ENCODE data around the gene HSPBP1.

HSPBP1 gene

DNA sequence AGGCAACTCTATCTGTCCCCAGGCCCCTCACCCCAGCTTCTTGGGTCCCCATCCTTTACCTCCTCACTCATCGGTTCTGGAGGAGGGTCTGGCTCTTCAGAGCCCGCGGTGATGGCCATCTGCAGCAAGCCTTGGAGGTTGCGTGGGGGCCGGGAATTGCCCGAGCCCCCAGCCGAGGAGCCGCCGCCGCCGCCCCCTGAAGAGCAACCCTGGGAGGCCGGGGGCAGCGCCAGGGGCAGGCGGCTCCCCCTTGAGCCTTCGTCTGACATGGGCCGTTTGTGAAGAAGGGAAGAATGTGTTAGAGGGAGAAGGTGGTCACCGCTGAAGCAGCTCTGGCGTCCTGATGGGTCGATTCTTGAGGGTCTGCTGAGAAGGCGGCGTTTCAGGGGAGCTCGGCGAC, 570 bp downstream of the HSPBP1 start:
- no peak for TF ChIP-seq ARNTL (CRISPR knock-in tag; IDR thresholded peaks at IDR 0.05; ENCODE audit: borderline replicate concordance, low read depth)
- TF ChIP-seq PPARA (CRISPR knock-in tag; IDR thresholded peaks at IDR 0.05; ENCODE audit: borderline replicate concordance): no peak
- TF ChIP-seq RARB (CRISPR knock-in tag; IDR thresholded peaks at IDR 0.05): no peak
- no peak for TF ChIP-seq ZC3H10 (CRISPR knock-in tag; IDR thresholded peaks at IDR 0.05)
- no peak for TF ChIP-seq ZNF8 (CRISPR knock-in tag; IDR thresholded peaks at IDR 0.05)
- no peak for TF ChIP-seq OSR1 (CRISPR knock-in tag; IDR thresholded peaks at IDR 0.05)
- no peak for TF ChIP-seq ZNF565 (CRISPR knock-in tag; conservative IDR thresholded peaks at IDR 0.05; ENCODE audit: low read depth)
- no peak for TF ChIP-seq ZNF70 (CRISPR knock-in tag; IDR thresholded peaks at IDR 0.05)
- TF ChIP-seq CSDC2 (CRISPR knock-in tag; IDR thresholded peaks at IDR 0.05): no peak
- TF ChIP-seq, protein P1, sequence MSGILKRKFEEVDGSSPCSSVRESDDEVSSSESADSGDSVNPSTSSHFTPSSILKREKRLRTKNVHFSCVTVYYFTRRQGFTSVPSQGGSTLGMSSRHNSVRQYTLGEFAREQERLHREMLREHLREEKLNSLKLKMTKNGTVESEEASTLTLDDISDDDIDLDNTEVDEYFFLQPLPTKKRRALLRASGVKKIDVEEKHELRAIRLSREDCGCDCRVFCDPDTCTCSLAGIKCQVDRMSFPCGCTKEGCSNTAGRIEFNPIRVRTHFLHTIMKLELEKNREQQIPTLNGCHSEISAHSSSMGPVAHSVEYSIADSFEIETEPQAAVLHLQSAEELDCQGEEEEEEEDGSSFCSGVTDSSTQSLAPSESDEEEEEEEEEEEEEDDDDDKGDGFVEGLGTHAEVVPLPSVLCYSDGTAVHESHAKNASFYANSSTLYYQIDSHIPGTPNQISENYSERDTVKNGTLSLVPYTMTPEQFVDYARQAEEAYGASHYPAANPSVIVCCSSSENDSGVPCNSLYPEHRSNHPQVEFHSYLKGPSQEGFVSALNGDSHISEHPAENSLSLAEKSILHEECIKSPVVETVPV (CRISPR knock-in tag; IDR thresholded peaks at IDR 0.05): no peak
- ATAC-seq: no peak

DNA sequence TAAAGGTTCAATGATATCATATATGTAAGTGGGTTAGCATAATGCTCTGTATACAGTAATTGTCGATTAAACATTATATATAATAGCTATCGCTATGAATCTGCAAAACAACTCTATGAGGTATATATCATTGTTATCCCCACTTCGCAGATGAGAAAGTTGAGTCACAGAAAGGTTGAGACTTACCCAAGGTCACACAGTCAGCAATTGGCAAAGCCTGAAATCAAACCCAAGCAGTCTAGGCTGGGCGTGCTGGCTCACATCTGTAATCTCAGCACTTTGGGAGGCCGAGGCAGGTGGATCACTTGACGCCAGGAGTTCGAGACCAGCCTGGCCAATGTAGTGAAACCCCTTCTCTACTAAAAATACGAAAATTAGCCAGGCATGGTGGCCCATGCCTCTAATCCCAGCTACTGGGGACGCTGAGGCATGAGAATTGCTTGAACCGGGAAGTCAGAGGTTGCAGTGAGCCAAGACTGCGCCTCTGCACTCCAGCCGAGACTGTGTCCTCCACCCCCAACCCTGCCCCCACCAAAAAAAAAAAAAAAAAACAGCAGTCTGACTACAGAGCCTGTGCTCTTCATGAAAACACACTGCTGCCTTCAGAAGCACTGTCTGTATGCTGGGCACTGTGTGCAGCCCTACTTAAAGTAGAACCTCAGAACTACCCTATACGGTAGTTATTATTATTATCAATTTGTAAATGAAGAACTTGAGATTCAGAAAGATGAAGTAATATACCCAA, 1.3 kb downstream of the HSPBP1 start:
- TF ChIP-seq PPARA (CRISPR knock-in tag; IDR thresholded peaks at IDR 0.05; ENCODE audit: borderline replicate concordance) (no peak), SNAI2 (CRISPR knock-in tag; IDR thresholded peaks at IDR 0.05) (no peak), GLIS3 (CRISPR knock-in tag; IDR thresholded peaks at IDR 0.05) (no peak), ZC3H10 (CRISPR knock-in tag; IDR thresholded peaks at IDR 0.05) (no peak), TOX (CRISPR knock-in tag; IDR thresholded peaks at IDR 0.05; ENCODE audit: borderline replicate concordance) (no peak), ZFP30 (CRISPR knock-in tag; IDR thresholded peaks at IDR 0.05) (no peak), ESRRG (CRISPR knock-in tag; IDR thresholded peaks at IDR 0.05) (no peak), ZNF70 (CRISPR knock-in tag; IDR thresholded peaks at IDR 0.05) (no peak), ARNTL (CRISPR knock-in tag; IDR thresholded peaks at IDR 0.05; ENCODE audit: borderline replicate concordance, low read depth) (no peak), OSR1 (CRISPR knock-in tag; IDR thresholded peaks at IDR 0.05) (no peak), BACH2 (CRISPR knock-in tag; IDR thresholded peaks at IDR 0.05; ENCODE audit: borderline replicate concordance) (no peak), ZNF8 (CRISPR knock-in tag; IDR thresholded peaks at IDR 0.05) (no peak), ZNF565 (CRISPR knock-in tag; conservative IDR thresholded peaks at IDR 0.05; ENCODE audit: low read depth) (no peak), CSDC2 (CRISPR knock-in tag; IDR thresholded peaks at IDR 0.05) (no peak), TCF4 (CRISPR knock-in tag; IDR thresholded peaks at IDR 0.05; ENCODE audit: borderline replicate concordance) (no peak), ISL1 (CRISPR knock-in tag; IDR thresholded peaks at IDR 0.05) (no peak), ZFP3 (CRISPR knock-in tag; IDR thresholded peaks at IDR 0.05) (no peak)
- TF ChIP-seq, protein P2, sequence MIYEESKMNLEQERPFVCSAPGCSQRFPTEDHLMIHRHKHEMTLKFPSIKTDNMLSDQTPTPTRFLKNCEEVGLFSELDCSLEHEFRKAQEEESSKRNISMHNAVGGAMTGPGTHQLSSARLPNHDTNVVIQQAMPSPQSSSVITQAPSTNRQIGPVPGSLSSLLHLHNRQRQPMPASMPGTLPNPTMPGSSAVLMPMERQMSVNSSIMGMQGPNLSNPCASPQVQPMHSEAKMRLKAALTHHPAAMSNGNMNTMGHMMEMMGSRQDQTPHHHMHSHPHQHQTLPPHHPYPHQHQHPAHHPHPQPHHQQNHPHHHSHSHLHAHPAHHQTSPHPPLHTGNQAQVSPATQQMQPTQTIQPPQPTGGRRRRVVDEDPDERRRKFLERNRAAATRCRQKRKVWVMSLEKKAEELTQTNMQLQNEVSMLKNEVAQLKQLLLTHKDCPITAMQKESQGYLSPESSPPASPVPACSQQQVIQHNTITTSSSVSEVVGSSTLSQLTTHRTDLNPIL (CRISPR knock-in tag; IDR thresholded peaks at IDR 0.05; ENCODE audit: low read depth): no peak
- TF ChIP-seq, protein P3, sequence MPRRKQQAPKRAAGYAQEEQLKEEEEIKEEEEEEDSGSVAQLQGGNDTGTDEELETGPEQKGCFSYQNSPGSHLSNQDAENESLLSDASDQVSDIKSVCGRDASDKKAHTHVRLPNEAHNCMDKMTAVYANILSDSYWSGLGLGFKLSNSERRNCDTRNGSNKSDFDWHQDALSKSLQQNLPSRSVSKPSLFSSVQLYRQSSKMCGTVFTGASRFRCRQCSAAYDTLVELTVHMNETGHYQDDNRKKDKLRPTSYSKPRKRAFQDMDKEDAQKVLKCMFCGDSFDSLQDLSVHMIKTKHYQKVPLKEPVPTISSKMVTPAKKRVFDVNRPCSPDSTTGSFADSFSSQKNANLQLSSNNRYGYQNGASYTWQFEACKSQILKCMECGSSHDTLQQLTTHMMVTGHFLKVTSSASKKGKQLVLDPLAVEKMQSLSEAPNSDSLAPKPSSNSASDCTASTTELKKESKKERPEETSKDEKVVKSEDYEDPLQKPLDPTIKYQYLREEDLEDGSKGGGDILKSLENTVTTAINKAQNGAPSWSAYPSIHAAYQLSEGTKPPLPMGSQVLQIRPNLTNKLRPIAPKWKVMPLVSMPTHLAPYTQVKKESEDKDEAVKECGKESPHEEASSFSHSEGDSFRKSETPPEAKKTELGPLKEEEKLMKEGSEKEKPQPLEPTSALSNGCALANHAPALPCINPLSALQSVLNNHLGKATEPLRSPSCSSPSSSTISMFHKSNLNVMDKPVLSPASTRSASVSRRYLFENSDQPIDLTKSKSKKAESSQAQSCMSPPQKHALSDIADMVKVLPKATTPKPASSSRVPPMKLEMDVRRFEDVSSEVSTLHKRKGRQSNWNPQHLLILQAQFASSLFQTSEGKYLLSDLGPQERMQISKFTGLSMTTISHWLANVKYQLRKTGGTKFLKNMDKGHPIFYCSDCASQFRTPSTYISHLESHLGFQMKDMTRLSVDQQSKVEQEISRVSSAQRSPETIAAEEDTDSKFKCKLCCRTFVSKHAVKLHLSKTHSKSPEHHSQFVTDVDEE (CRISPR knock-in tag; IDR thresholded peaks at IDR 0.05): no peak
- TF ChIP-seq, protein P4, sequence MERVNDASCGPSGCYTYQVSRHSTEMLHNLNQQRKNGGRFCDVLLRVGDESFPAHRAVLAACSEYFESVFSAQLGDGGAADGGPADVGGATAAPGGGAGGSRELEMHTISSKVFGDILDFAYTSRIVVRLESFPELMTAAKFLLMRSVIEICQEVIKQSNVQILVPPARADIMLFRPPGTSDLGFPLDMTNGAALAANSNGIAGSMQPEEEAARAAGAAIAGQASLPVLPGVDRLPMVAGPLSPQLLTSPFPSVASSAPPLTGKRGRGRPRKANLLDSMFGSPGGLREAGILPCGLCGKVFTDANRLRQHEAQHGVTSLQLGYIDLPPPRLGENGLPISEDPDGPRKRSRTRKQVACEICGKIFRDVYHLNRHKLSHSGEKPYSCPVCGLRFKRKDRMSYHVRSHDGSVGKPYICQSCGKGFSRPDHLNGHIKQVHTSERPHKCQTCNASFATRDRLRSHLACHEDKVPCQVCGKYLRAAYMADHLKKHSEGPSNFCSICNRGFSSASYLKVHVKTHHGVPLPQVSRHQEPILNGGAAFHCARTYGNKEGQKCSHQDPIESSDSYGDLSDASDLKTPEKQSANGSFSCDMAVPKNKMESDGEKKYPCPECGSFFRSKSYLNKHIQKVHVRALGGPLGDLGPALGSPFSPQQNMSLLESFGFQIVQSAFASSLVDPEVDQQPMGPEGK (CRISPR knock-in tag; IDR thresholded peaks at IDR 0.05; ENCODE audit: borderline replicate concordance): no peak
- ATAC-seq: no peak

DNA sequence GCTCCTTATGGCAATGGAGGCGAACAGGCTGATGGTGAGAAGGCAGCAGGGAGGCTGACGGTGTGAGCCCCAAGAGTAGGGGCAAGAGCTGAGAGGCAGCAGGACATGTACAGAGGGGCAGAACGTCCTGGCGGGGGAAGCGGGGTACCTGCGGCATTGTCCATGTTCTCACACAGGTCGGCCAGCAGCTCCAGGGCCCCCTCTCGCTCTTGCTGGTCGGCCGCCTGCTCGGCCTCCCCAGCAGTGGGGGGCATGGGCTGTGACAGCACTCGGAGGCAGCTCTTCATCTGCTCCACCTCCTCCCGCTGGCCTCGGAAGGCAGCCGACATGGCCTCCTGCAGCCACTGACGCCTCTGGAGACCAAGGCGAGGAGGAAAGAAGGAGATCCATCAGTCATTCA, 2.4 kb downstream of the HSPBP1 start:
- no peak for ATAC-seq
- TF ChIP-seq OSR1 (CRISPR knock-in tag; IDR thresholded peaks at IDR 0.05) (no peak), GLIS3 (CRISPR knock-in tag; IDR thresholded peaks at IDR 0.05) (no peak), TCF4 (CRISPR knock-in tag; IDR thresholded peaks at IDR 0.05; ENCODE audit: borderline replicate concordance) (no peak), ARNTL (CRISPR knock-in tag; IDR thresholded peaks at IDR 0.05; ENCODE audit: borderline replicate concordance, low read depth) (no peak), ZNF70 (CRISPR knock-in tag; IDR thresholded peaks at IDR 0.05) (no peak), SNAI2 (CRISPR knock-in tag; IDR thresholded peaks at IDR 0.05) (no peak), ZFP30 (CRISPR knock-in tag; IDR thresholded peaks at IDR 0.05) (no peak), BACH2 (CRISPR knock-in tag; IDR thresholded peaks at IDR 0.05; ENCODE audit: borderline replicate concordance) (no peak)
- TF ChIP-seq, protein P4 (CRISPR knock-in tag; IDR thresholded peaks at IDR 0.05; ENCODE audit: borderline replicate concordance): no peak
- TF ChIP-seq, protein P3 (CRISPR knock-in tag; IDR thresholded peaks at IDR 0.05): no peak

Measured in SK-N-SH treated with all-trans-retinoic acid at 6 μM for 48 hours (cell line).